GM19193 (cell line): ENCODE measurements around the gene OR52E2.

Experiments used
- POLR2A ChIP-seq: IDR thresholded peaks from 4 replicates; pipeline ENCODE4 v1.6.1; 2011; ENCODE audit not compliant: insufficient read depth, insufficient read length; ENCODE audit errors: extremely low read depth

OR52E2 gene

GRCh38 chr11:5042091-5042490, 17.3 kb downstream of the OR52E2 start:
- TF ChIP-seq POLR2A: no peak

GRCh38 chr11:5040876-5041275, 18.6 kb downstream of the OR52E2 start:
- TF ChIP-seq POLR2A: no peak

GRCh38 chr11:5038341-5038740, 21.1 kb downstream of the OR52E2 start:
- no peak for TF ChIP-seq POLR2A

GRCh38 chr11:5037926-5038325, 21.5 kb downstream of the OR52E2 start:
- no peak for TF ChIP-seq POLR2A

- TF ChIP-seq POLR2A: no peak
Observed at GRCh38 chr11:5036669-5037068, 22.8 kb downstream of the OR52E2 start.

GRCh38 chr11:5021996-5022395, 37.4 kb downstream of the OR52E2 start:
- TF ChIP-seq POLR2A: no peak

GRCh38 chr11:5013012-5013411, 46.4 kb downstream of the OR52E2 start:
- TF ChIP-seq POLR2A: no peak

GRCh38 chr11:5011254-5011653, 48.2 kb downstream of the OR52E2 start:
- TF ChIP-seq POLR2A: no peak
